Endothelial cell of umbilical vein (primary cell): ENCODE measurements around the gene MAP3K4. TPM values are rescaled to one million over a fixed set of nuclear protein-coding genes. Genes with fewer than 3 reads are reported as not detected.

Experiments used
- BruUV-seq: library from RNA; stranded (reverse); fragments of 400-500 nt; replicated peaks from 2 replicates; lab custom pipeline; 2021; lab: Mats Ljungman, UMichigan
- CTCF ChIA-PET: fragments of 300-600, 350-600 bp; sonication (Branson Sonifier 250); formaldehyde crosslinking; loops from one replicate; lab custom pipeline; 2021; ENCODE audit warnings: antibody characterized with exemption, inconsistent platforms; lab: Charles Lee
- POLR2A ChIA-PET: fragments of 300-600, 350-600 bp; sonication (Branson Sonifier 250); formaldehyde crosslinking; loops from one replicate; lab custom pipeline; 2021; ENCODE audit warnings: antibody characterized with exemption, inconsistent platforms; lab: Charles Lee
- DNase-seq: peaks from one replicate; pipeline ENCODE4 v3.0.0-alpha.2; 2011; ENCODE audit warnings: low read depth, low spot score
- FAIRE-seq: peaks from 2 replicates; lab custom pipeline; 2011; peaks lifted over from hg19 to GRCh38; lab: Jason Lieb, UNC
- H2AFZ ChIP-seq: 2 replicates; pipeline ENCODE4 v1.6.0; 2012; ENCODE audit warnings: low read depth, low read length, control low read depth, inconsistent platforms
- H3K27ac ChIP-seq: 2 replicates; pipeline ENCODE4 v1.5.1; 2011; ENCODE audit warnings: low read depth, mild to moderate bottlenecking, control low read depth, low read length, moderate library complexity; ENCODE audit not compliant: insufficient read depth
- H3K27me3 ChIP-seq, 2 experiments: 2 replicates each; pipeline versions ENCODE4 v1.6.0 to v1.6.1; 2011; ENCODE audit warnings: low read length in 2 of 2, mixed read lengths in 1 of 2; ENCODE audit not compliant: control insufficient read depth in 2 of 2, insufficient read depth in 2 of 2
- H3K36me3 ChIP-seq, 2 experiments: 2 replicates in 1 of 2; 3 replicates in 1 of 2; pipeline ENCODE4 v1.5.1; 2011; ENCODE audit warnings: low read length in 2 of 2, mild to moderate bottlenecking in 1 of 2, moderate library complexity in 1 of 2; ENCODE audit not compliant: control insufficient read depth in 2 of 2, insufficient read depth in 2 of 2; ENCODE audit errors: extremely low read depth in 1 of 2
- H3K4me1 ChIP-seq: 3 replicates; pipeline ENCODE4 v1.5.1; 2011; ENCODE audit warnings: mild to moderate bottlenecking, low read length; ENCODE audit not compliant: control insufficient read depth, insufficient read depth; ENCODE audit errors: extremely low read depth
- H3K4me2 ChIP-seq: 2 replicates; pipeline ENCODE4 v1.6.1; 2011; ENCODE audit warnings: low read length, control low read depth, mixed read lengths; ENCODE audit not compliant: insufficient read depth
- H3K4me3 ChIP-seq, 3 experiments: fragments of 200-600 bp in 1 of 3; sonication (generic), shearing (Covaris generic) in 1 of 3; replicated peaks in 1 of 3; 2 replicates each; pipeline ENCODE4 v1.5.1; 2011 to 2016; ENCODE audit warnings: control low read depth in 3 of 3, low read length in 3 of 3, mild to moderate bottlenecking in 2 of 3, inconsistent platforms in 1 of 3, low read depth in 1 of 3, moderate library complexity in 1 of 3; ENCODE audit not compliant: insufficient read depth in 1 of 3
- H3K79me2 ChIP-seq: 2 replicates; pipeline ENCODE4 v1.6.0; 2012; ENCODE audit warnings: low read length, inconsistent platforms; ENCODE audit not compliant: control insufficient read depth, insufficient read depth
- H3K9ac ChIP-seq: replicated peaks from 2 replicates; pipeline ENCODE3; 2011; ENCODE audit warnings: low read length, control low read depth; ENCODE audit not compliant: insufficient read depth; ENCODE audit errors: extremely low read depth
- H3K9me1 ChIP-seq: replicated peaks from 3 replicates; pipeline ENCODE4 v1.6.0; 2011; ENCODE audit warnings: mild to moderate bottlenecking, low read length; ENCODE audit not compliant: control insufficient read depth, insufficient read depth; ENCODE audit errors: extremely low read depth
- H3K9me3 ChIP-seq: replicated peaks from 2 replicates; pipeline ENCODE4 v1.5.1; 2012; ENCODE audit warnings: low read length, inconsistent platforms; ENCODE audit not compliant: control insufficient read depth, insufficient read depth
- H4K20me1 ChIP-seq: replicated peaks from 2 replicates; pipeline ENCODE3; 2011; ENCODE audit warnings: mild to moderate bottlenecking, low read length; ENCODE audit not compliant: control insufficient read depth, insufficient read depth; ENCODE audit errors: extremely low read depth
- CTCF ChIP-seq, 2 donors: IDR thresholded peaks; 1 replicate in 1 of 2; 2 replicates in 1 of 2; pipeline ENCODE4 v1.5.1; 2011; ENCODE audit warnings: low read length in 2 of 2, mild to moderate bottlenecking in 2 of 2, moderate library complexity in 2 of 2, control low read depth in 1 of 2, inconsistent platforms in 1 of 2, low read depth in 1 of 2; ENCODE audit not compliant: insufficient read depth in 1 of 2; ENCODE audit errors: extremely low read depth in 1 of 2
- EZH2 ChIP-seq: IDR thresholded peaks from 2 replicates; pipeline ENCODE4 v1.6.1; 2012; ENCODE audit warnings: borderline replicate concordance, low read depth, mild to moderate bottlenecking, moderate library complexity, low read length, inconsistent platforms; ENCODE audit not compliant: severe bottlenecking
- FOS ChIP-seq: IDR thresholded peaks from 2 replicates; pipeline ENCODE4 v1.6.1; 2011; ENCODE audit warnings: mild to moderate bottlenecking, low read length, moderate library complexity, borderline replicate concordance; ENCODE audit not compliant: insufficient read depth
- GATA2 ChIP-seq: IDR thresholded peaks from 2 replicates; pipeline ENCODE4 v1.7.0; 2011; ENCODE audit warnings: low read depth, mild to moderate bottlenecking, moderate library complexity, mixed read lengths, low read length; ENCODE audit not compliant: insufficient read length, insufficient read depth
- JUN ChIP-seq: IDR thresholded peaks from 2 replicates; pipeline ENCODE4 v1.6.1; 2011; ENCODE audit warnings: borderline replicate concordance, low read depth; ENCODE audit not compliant: insufficient read length, insufficient read depth
- MAX ChIP-seq: IDR thresholded peaks from 2 replicates; pipeline ENCODE4 v1.6.1; 2011; ENCODE audit not compliant: insufficient read depth, insufficient read length
- MYC ChIP-seq: IDR thresholded peaks from one replicate; pipeline ENCODE4 v1.6.1; 2011; ENCODE audit warnings: mild to moderate bottlenecking, low read depth, low read length
- POLR2A ChIP-seq: IDR thresholded peaks from 2 replicates; pipeline ENCODE4 v1.6.1; 2012; ENCODE audit warnings: low read depth, mild to moderate bottlenecking, control low read depth, low read length
- POLR2AphosphoS5 ChIP-seq: IDR thresholded peaks from 2 replicates; pipeline ENCODE4 v1.6.1; 2012; ENCODE audit warnings: low read depth, mild to moderate bottlenecking, control low read depth, low read length, moderate library complexity; ENCODE audit not compliant: insufficient read depth
- dilution Hi-C: fragments of 300-500 bp; cut with MboI; formaldehyde crosslinking; loops from one replicate; pipeline ENCODE4 v1.15.0; 2019; ENCODE audit warnings: low sequenced_read_pairs; ENCODE audit not compliant: extremely low pct_ligation_motif_present
- intact Hi-C: fragments of 100-400 bp; cut with micrococcal nuclease; formaldehyde crosslinking; loops from one replicate; pipeline ENCODE4 v1.10.0; 2022
- polyA plus RNA-seq, 4 experiments: library from polyadenylated mRNA; depleted of rRNA in 3 of 4; stranded (reverse) in 3 of 4; unstranded in 1 of 4; fragments of >200 nt; gene quantifications; 2 replicates each; pipeline versions ENCODE4 v1.2.1 to v1.2.3, GENCODE V29; 2011 to 2012; ENCODE audit warnings: missing spikeins in 1 of 4
- total RNA-seq: library from RNA; stranded (reverse); gene quantifications from 2 replicates; pipeline ENCODE4 v1.2.3, GENCODE V29; 2021

Gene MAP3K4
- total and polyA plus RNA-seq, 2 donors (not counting 3 experiments of a cell fraction or from before 2014, with no cell fraction given), result 10.8 to 42.3 TPM

GRCh38 chr6:160949531-160949930 is 42.0 kb upstream of the MAP3K4 start:
- H3K36me3 ChIP-seq, result no peaks in the 10 kb centered on the region
- dilution Hi-C loops, result no loop called here
- CTCF ChIA-PET, result interaction anchor here (0.5 to 2.1 kb wide), 2 partner anchors 19 to 431 kb away, joined by 3 to 10 read pairs; no protein-coding TSS in a partner anchor
- H3K4me1 ChIP-seq, result no peaks in the 10 kb centered on the region
- intact Hi-C loops, result no loop called here
- no peak overlapping the region for H2AFZ ChIP-seq
- no peaks in the 10 kb centered on the region for H3K27me3 ChIP-seq
- no peaks in the 10 kb centered on the region for H3K79me2 ChIP-seq
- TF ChIP-seq GATA2 (no peak), JUN (no peak), EZH2 (no peak), CTCF (IDR thresholded peaks at IDR 0.05; ENCODE audit: extremely low read depth in 1 of 2, insufficient read depth in 1 of 2, low read depth in 1 of 2, low read length in 2 of 2) (no peak), POLR2A (no peak), FOS (no peak), MYC (no peak), POLR2AphosphoS5 (no peak), MAX (no peak)
- DNase-seq (no peak), FAIRE-seq (no peak)
- POLR2A ChIA-PET, result no interaction called here
- no peaks in the 10 kb centered on the region for H3K9me1 ChIP-seq
- no peak overlapping the region for H3K4me2 ChIP-seq
- no peak overlapping the region for H3K9ac ChIP-seq
- no peaks in the 10 kb centered on the region for H3K9me3 ChIP-seq
- no peak overlapping the region for H3K27ac ChIP-seq
- no TSS peak for BruUV-seq
- no peak overlapping the region for H3K4me3 ChIP-seq
- H4K20me1 ChIP-seq, result no peaks in the 10 kb centered on the region
